Ovary (tissue), 9 donors: ENCODE data around the gene TUBGCP5. TPM values are rescaled to one million over a fixed set of nuclear protein-coding genes. Genes with fewer than 3 reads are reported as not detected.

Experiments
- DNase-seq, 5 donors: peaks; one replicate each; pipeline ENCODE4 v3.0.0-alpha.2; 2019 to 2020
- H3K27ac ChIP-seq, 2 donors: fragments of 200-600 bp; one replicate each; pipeline versions ENCODE4 v1.5.1 to v1.8.0; 2019 to 2022
- H3K27me3 ChIP-seq: fragments of 200-600 bp; one replicate; pipeline ENCODE4 v1.8.0; 2022
- H3K36me3 ChIP-seq: fragments of 200-600 bp; sonication (generic); one replicate; pipeline ENCODE4 v1.5.1; 2019
- H3K4me1 ChIP-seq: one replicate; pipeline ENCODE4 v1.8.1; 2013; ENCODE audit warnings: mild to moderate bottlenecking, moderate library complexity; ENCODE audit not compliant: insufficient read depth
- H3K4me3 ChIP-seq: fragments of 200-600 bp; sonication (generic); one replicate; pipeline ENCODE4 v1.5.1; 2017
- H3K9me3 ChIP-seq, 2 donors: fragments of 200-600 bp in 1 of 2; sonication (generic) in 1 of 2; one replicate each; pipeline versions ENCODE4 v1.5.1 to v1.8.1; 2013 to 2019; ENCODE audit warnings: mild to moderate bottlenecking in 1 of 2, moderate library complexity in 1 of 2
- EP300 ChIP-seq: sonication (generic); formaldehyde crosslinking; IDR thresholded peaks from one replicate; pipeline ENCODE4 v1.6.1; 2017; ENCODE audit warnings: antibody characterized with exemption
- WGBS, 3 donors: extraction: QIAGEN DNeasy Blood & Tissue Kit in 1 of 3; methylation state at CpG; one replicate each; pipeline versions ENCODE4 v1.1.5 to v1.1.7; 2013 to 2017; 5-methylcytosine and 5-hydroxymethylcytosine counted together
- intact Hi-C, 4 donors: fragments of 100-400 bp; cut with DNase I; formaldehyde crosslinking; loops; one replicate each; pipeline versions ENCODE4 v1.11.0 to v1.15.1; 2022 to 2023
- polyA plus RNA-seq, 2 donors: library from polyadenylated mRNA; stranded (reverse); fragments of 200-250 nt in 1 of 2; fragments of 350-450 nt in 1 of 2; fragmentation: Illumina TruSeq in 1 of 2; extraction: RNeasy Lipid Tissue Mini Kit (QIAGEN cat#74804) in 1 of 2; gene quantifications; one replicate each; pipeline ENCODE4 v1.2.3, GENCODE V29; 2013 to 2014
- total RNA-seq, 7 donors: library from RNA; depleted of rRNA in 2 of 7; stranded (reverse); fragments of >200 nt in 2 of 7; fragmentation: NEBNext Ultra II Directional in 3 of 7; extraction: Animal tissue kit (Norgen Biotek cat#: 25700) in 3 of 7; gene quantifications; one replicate each; pipeline versions ENCODE4 v1.1.0 to v1.2.4, GENCODE V29; 2016 to 2023
- donor health status: DM: no; HTN: no; CAD: no; lungs with moderate emphysema.
- donor health status: DM: no; HTN: no; CAD: no.
- donor health status: Bipolar disorder and iron deficiency.
- donor health status: DM: yes; HTN: yes; CAD: no.
- donor health status: DM: no; HTN: no; CAD: no.
- donor health status: DM: yes; HTN: yes; CAD: no.

TUBGCP5 gene
- total and polyA plus RNA-seq, 9 donors = 8.5 to 25.6 (median 16.1) TPM

DNA sequence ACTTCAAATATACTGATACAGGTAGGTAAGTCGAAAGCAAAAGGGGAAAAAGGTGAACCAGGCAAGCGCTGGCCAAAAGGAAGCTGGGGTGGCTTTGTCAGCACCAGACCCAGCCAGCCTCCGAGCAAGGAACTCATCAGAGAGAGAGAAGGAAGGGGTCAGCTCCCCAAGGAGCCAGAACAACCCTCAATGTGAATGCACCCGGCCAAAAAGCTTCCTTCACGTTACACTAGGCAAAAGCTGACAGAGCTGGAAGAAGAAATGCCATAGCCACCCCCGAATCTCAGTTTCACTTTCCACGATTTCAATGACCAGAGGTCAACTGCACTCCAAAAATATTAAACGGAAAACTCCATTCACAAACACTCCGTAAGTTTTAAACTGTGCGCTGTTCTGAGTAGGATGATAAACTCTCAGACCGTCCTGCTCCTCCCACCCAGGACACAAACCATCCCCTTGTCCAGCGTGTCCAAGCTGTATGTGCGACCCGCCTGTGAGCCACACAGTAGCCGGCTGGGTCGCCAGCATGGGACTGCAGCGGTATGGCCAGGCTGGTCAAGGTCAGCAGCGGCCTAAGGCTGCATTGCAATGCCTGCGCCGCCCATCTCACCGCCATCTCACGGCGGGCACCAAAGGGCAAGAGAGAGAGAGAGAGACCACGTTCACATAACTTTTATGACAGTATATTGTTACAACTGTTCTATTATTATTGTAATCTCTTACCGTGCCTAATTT lies 88.9 kb downstream of the TUBGCP5 start:
- Histone ChIP-seq H3K4me1 (peaks cover 31% of the 10 kb centered on the region), H3K27ac (peak overlapping the region in 1 of 2 donors; percentile 32), H3K9me3 (no peaks in the 10 kb centered on the region), H3K4me3 (no peak overlapping the region), H3K36me3 (no peaks in the 10 kb centered on the region), H3K27me3 (no peaks in the 10 kb centered on the region)
- 58 to 70% (median 63%) methylated on average over 25 of the region's 25 CpGs for WGBS, 3 donors
- TF ChIP-seq EP300 = no peak
- intact Hi-C loops = loop anchor here in 1 of 4 donors (10.0 kb wide), 1 partner anchor 84 kb away; the partner anchor contains the start of gene TUBGCP5
- DNase-seq = no peak

Other genes with a start within 250 kb of the TUBGCP5 start
- gene NIPA2, start 200.9 kb downstream of the TUBGCP5 start, total RNA-seq = 10 to 100 TPM; 17.9 to 42.1 (median 30.2) TPM
- 10 to 100 TPM; 13.9 to 44.4 TPM for gene NIPA2, start 200.9 kb downstream of the TUBGCP5 start, polyA plus RNA-seq
- gene CYFIP1, start 59.2 kb downstream of the TUBGCP5 start, total RNA-seq = 10 to 100 TPM; 41.8 to 96.2 (median 87.4) TPM
- 10 to 100 TPM; 35.8 to 69.2 TPM for gene CYFIP1, start 59.2 kb downstream of the TUBGCP5 start, polyA plus RNA-seq
- gene GOLGA6L1, start 97.3 kb upstream of the TUBGCP5 start, total RNA-seq = not detected
- not detected for gene GOLGA6L1, start 97.3 kb upstream of the TUBGCP5 start, polyA plus RNA-seq